ENCODE measurements around the gene TMEM50B. TPM values are rescaled to one million over a fixed set of nuclear protein-coding genes. Genes with fewer than 3 reads are reported as not detected.
A peak's percentile ranks its signal among the peaks of the same experiment; 100 is the strongest.

Gene TMEM50B
- total RNA-seq, 1 donor from 2014 or later: 31.0 TPM

DNA sequence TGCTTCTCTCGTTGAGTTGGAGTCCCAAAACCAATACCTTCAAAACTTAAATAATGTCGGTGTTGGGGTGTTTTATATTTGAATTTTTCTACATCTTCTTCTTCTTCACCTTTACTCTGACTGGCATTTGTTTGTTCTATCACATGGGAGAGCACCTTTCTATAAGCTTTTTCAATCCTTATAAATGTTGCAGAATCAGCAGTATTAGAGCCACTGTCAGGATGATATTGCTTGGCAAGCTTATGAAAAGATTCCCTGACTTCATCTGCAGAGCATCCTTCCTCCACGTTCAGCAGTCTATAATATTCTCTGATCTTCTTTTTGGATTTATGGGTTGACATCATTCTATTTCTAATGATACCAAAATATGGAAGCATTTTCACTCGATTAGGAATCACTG lies 9.2 kb upstream of the TMEM50B start:
- H3K27me3 Mint-ChIP-seq (ENCODE audit: low read depth): no peaks in the 10 kb centered on the region
- no peaks in the 10 kb centered on the region for H3K36me3 Mint-ChIP-seq (ENCODE audit: low read depth)
- TF ChIP-seq, protein P1, sequence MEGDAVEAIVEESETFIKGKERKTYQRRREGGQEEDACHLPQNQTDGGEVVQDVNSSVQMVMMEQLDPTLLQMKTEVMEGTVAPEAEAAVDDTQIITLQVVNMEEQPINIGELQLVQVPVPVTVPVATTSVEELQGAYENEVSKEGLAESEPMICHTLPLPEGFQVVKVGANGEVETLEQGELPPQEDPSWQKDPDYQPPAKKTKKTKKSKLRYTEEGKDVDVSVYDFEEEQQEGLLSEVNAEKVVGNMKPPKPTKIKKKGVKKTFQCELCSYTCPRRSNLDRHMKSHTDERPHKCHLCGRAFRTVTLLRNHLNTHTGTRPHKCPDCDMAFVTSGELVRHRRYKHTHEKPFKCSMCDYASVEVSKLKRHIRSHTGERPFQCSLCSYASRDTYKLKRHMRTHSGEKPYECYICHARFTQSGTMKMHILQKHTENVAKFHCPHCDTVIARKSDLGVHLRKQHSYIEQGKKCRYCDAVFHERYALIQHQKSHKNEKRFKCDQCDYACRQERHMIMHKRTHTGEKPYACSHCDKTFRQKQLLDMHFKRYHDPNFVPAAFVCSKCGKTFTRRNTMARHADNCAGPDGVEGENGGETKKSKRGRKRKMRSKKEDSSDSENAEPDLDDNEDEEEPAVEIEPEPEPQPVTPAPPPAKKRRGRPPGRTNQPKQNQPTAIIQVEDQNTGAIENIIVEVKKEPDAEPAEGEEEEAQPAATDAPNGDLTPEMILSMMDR (IDR thresholded peaks at IDR 0.05): no peak
- no peak overlapping the region for H3K4me3 Mint-ChIP-seq (ENCODE audit: unreplicated experiment)
- H3K27ac Mint-ChIP-seq (ENCODE audit: unreplicated experiment): no peak overlapping the region
- no peak for DNase-seq (ENCODE audit: low spot score)
- peaks cover 15% of the 10 kb centered on the region for H3K4me1 Mint-ChIP-seq (ENCODE audit: low read depth)
- H3K9me3 Mint-ChIP-seq (ENCODE audit: low read depth): no peaks in the 10 kb centered on the region

DNA sequence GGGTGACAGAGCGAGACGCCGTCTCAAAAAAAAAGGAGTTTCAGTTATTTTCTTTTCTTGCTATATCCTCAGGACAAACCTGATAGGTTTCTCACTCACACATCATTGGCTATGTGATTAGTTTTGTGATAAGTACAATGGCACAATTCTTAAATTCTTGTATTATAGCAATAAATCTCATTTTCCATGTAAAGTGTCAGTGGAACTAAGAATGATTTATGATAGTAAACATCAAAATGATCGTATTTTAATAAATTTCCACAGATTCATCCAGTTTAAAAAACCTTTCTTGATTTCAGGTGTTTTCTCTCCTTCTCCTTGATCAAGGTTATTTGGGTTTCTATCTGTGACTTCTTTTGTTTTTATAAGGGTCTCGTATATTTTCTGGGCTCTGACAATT lies 8.2 kb upstream of the TMEM50B start:
- H3K4me1 Mint-ChIP-seq (ENCODE audit: low read depth): peaks cover 15% of the 10 kb centered on the region
- no peaks in the 10 kb centered on the region for H3K27me3 Mint-ChIP-seq (ENCODE audit: low read depth)
- H3K36me3 Mint-ChIP-seq (ENCODE audit: low read depth): no peaks in the 10 kb centered on the region
- no peaks in the 10 kb centered on the region for H3K9me3 Mint-ChIP-seq (ENCODE audit: low read depth)
- no peak overlapping the region for H3K4me3 Mint-ChIP-seq (ENCODE audit: unreplicated experiment)
- DNase-seq (ENCODE audit: low spot score): no peak
- no peak overlapping the region for H3K27ac Mint-ChIP-seq (ENCODE audit: unreplicated experiment)
- TF ChIP-seq, protein P1 (IDR thresholded peaks at IDR 0.05): no peak

DNA sequence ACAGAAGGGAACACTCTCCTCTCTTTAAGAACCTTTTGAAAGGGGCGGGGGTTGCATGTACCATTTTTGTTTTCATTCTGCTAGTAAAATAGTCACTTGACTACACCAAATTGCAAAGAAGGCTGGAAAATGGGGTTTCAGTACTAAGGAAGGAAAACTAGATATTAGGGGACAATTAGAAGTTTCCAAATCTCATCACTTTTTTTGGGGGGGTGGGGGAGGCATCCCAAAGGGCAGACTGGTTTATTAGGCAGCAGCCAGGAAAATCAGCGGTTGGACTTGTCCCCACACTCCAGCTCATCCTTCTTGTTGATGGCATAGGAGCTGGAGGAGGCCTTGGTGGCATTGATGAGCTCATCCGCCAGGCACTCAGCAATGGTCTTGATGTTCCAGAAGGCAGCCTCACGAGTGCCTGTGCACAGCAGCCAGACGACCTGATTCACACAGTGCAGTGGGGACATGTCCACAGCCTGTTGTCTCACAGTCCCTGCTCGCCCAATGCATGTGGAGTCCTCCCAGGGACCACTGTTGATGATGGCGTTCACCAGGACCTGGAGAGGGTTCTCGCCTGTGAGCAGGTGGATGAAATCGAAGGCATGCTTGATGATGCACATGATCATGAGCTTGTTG lies 1.7 kb upstream of the TMEM50B start:
- no peaks in the 10 kb centered on the region for H3K36me3 Mint-ChIP-seq (ENCODE audit: low read depth)
- no peak overlapping the region for H3K4me3 Mint-ChIP-seq (ENCODE audit: unreplicated experiment)
- no peak overlapping the region for H3K27ac Mint-ChIP-seq (ENCODE audit: unreplicated experiment)
- no peaks in the 10 kb centered on the region for H3K9me3 Mint-ChIP-seq (ENCODE audit: low read depth)
- H3K4me1 Mint-ChIP-seq (ENCODE audit: low read depth): peaks cover 24% of the 10 kb centered on the region
- DNase-seq (ENCODE audit: low spot score): no peak
- TF ChIP-seq, protein P1 (IDR thresholded peaks at IDR 0.05): no peak
- H3K27me3 Mint-ChIP-seq (ENCODE audit: low read depth): no peaks in the 10 kb centered on the region

DNA sequence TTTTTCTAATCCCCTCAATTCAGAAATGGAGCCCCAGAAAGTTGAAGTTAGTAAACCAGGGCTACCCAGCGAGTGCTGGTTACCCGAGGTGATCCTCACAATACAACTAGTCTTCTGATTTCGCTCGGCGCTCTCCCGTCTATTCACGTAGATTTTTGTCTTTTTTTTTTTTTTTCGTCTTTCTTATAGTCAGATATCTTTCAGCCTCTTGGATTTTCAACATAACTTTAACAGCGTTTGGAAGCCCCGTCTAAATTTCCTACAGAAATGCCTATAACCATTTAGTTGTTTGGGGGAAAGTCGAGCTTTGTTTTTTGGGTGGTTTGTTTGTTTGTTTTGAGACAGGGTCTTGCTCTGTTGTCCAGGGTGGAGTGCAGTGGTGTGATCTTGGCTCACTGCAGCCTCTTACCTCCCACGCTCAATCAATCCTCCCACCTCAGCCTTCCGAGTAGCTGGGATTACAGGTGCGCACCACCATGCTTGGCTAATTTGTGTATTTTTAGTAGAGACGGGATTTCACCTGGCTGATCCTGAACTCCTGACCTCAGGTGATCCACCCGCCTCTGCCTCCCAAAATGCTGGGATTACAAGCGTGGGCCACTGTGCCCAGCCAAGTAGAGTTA lies 818 bp upstream of the TMEM50B start:
- peaks cover 24% of the 10 kb centered on the region for H3K4me1 Mint-ChIP-seq (ENCODE audit: low read depth)
- H3K4me3 Mint-ChIP-seq (ENCODE audit: unreplicated experiment): peak overlapping the region; percentile 87
- no peak for DNase-seq (ENCODE audit: low spot score)
- TF ChIP-seq, protein P1 (IDR thresholded peaks at IDR 0.05): no peak
- peak overlapping the region; percentile 98 for H3K27ac Mint-ChIP-seq (ENCODE audit: unreplicated experiment)
- H3K27me3 Mint-ChIP-seq (ENCODE audit: low read depth): no peaks in the 10 kb centered on the region
- no peaks in the 10 kb centered on the region for H3K36me3 Mint-ChIP-seq (ENCODE audit: low read depth)
- no peaks in the 10 kb centered on the region for H3K9me3 Mint-ChIP-seq (ENCODE audit: low read depth)

DNA sequence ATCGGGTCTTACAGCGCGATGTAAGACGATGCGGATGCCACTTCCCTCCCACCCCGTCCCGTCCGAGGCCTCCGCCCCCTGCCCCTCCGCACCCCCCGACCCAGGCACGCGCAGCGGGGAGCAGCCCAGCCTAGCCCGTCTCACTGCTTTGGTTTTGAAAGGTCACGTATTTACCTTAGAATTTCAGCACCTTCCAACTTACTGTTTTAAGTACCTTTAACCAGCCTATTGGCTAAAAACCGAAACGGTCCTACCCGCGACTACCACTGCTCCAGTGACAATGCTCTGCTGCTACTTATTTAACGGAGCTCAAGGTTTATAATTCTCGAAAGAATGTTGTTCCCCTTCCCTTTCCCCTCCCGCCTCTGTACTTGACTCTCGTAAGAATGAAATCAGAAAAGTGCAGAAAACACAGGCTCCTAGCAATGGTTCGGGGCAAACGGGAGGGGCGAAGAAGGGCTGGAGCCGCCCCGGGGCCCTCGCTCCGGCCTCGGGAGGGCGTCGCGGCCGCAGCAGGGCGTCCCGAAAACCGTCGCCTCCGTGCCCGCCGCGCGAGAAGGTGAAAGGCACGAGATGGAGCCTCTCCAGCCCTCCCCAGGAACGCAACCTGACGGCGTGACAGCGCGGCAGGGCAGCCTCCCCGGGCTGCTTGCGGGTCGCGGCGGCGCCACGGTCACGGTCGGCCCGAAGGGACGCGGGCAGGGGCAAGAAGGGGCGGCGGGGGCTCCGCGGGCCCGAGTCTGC lies 667 bp downstream of the TMEM50B start:
- TF ChIP-seq, protein P1 (IDR thresholded peaks at IDR 0.05): peak; percentile 52
- Mint-ChIP-seq H3K4me3 (ENCODE audit: unreplicated experiment) (peak overlapping the region; percentile 87), H3K4me1 (ENCODE audit: low read depth) (peaks cover 24% of the 10 kb centered on the region), H3K9me3 (ENCODE audit: low read depth) (no peaks in the 10 kb centered on the region), H3K36me3 (ENCODE audit: low read depth) (no peaks in the 10 kb centered on the region), H3K27ac (ENCODE audit: unreplicated experiment) (peak overlapping the region; percentile 76), H3K27me3 (ENCODE audit: low read depth) (no peaks in the 10 kb centered on the region)
- DNase-seq (ENCODE audit: low spot score): no peak
